NCI-H2107 treated with DMSO at 0.1 percent for 48 hours (cell line): ENCODE measurements around the gene CLMP.
"Not testable (repeated sequence)": the region's sequence is repeated elsewhere in the genome, so short reads cannot be mapped to it uniquely, and the experiment has no call there.

Experiments used
- DNase-seq: peaks from one replicate; lab custom pipeline; 2025; ENCODE audit not compliant: unreplicated experiment; lab: John Stamatoyannopoulos, UW

The CLMP gene

DNA sequence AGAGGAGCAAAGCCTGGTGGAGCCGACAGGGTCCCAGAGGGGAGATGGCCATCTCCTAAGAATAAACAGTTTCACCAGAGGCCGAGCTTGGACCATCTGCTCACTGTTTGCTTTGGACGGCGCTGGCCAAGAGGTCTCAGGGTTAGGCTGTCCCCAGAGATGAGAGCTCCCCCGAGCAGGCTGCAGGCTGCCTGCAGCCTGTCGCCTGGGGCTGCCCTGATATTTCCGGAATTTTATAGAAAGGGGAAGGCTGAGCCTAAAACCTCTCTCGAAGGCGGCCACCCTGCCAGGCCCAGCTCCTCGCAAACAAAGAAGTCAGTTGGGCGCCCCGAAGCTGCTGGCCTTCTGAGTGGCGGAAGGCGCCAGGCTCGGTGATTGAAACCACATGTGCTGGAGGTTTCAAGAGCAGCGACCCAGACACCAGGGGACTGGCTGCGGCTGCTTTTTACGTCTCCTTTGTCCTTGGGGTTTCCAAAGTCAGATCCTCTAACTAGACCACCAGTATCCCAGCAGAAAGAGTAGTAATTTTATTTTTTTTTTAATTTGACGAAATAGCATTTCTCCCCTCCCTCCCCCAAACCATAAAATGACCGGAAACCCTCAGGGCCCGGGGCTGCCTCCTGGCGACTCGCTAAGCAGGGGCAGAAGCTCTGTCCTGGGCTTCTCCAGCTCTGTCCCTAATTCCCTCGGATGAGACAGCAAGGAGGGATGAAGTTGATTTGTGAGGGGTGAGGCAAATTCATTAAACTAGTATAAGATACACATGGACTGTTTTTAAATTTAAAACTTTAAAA, 57.4 kb downstream of the CLMP start:
- DNase-seq: no peak

GRCh38 chr11:123135863-123136446, 59.1 kb downstream of the CLMP start:
- no peak for DNase-seq

- no peak for DNase-seq
Observed at GRCh38 chr11:123132881-123133280, 62.2 kb downstream of the CLMP start.

GRCh38 chr11:123132034-123132766, 62.8 kb downstream of the CLMP start:
- DNase-seq: not testable (repeated sequence)

GRCh38 chr11:123129920-123130319, 65.1 kb downstream of the CLMP start:
- no peak for DNase-seq

DNA sequence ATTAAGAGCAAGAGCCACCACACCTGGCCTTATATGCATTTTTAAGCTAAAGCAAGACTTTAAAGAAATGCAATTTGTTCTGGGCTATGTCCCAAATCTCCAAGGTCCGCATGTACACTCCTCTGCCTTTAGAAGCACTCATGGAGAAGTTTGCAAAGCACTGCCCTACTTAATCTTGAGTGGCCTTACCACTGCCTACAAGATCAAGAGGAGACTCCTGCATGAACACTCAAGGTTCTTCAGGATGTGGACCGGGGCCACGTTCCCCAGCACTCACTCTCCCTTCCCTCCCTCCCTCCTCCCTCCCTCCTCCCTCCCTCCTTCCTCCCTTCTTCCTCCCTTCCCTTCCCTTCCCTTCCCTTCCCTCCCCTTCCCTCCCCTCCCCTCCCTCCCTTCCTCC, 69.9 kb downstream of the CLMP start:
- DNase-seq: no peak

DNA sequence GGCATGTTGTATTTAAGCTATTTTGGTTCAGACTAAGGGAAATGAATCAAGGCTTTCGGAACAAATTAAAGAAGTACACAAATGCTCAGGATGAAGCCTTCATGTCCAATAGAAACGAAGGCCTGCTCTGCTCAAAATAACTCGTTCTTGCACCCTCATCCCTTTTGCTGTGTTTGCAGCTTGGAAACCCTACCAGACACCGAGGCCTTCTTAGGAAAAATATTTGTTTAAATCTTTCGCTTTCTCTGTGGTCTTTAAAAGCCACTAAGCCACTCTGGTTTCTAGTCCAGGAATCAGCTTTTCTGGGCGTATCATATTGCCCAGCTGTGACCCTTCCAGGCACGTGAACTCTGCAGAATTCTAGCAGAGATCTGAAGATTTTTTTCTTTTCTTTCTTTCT, 72.2 kb downstream of the CLMP start:
- no peak for DNase-seq

GRCh38 chr11:123122341-123122740, 72.7 kb downstream of the CLMP start:
- no peak for DNase-seq

DNA sequence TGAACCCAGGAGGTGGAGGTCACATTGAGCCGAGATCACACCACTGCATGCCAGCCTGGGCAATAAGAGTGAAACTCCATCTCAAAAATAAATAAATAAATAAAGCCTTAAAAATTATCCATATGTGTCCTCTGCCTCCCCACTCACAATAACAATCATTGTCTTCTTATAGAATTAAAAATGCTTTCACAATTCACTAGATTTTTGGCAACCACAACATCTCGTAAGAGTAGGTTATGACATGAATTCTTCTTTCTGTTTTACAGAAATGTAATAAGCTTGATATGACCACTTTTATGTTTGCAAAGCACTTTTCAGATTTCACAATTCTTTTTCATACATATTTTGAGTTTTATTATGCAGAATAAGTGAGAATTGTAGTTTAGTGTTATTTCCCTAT, 78.6 kb downstream of the CLMP start:
- no peak for DNase-seq

DNA sequence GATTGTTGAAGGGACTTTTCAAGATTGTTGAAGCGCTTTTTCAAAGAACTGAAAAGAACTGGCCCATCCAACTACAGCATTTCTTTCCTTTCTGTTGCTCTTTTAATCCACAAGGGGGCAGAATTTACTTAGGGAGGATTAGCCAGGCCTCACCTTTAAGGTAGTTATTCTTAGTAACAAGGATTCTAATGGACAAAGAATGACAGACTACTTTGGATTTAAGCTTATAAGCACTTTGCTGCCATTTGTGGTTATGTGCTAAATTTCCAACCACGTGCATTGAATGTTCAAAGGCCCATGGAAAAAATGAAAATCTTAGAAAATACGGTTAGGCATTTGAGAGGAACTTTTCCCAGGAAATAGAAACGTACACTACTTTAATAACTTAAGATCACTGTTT, 83.6 kb downstream of the CLMP start:
- DNase-seq: peak; percentile 35

DNA sequence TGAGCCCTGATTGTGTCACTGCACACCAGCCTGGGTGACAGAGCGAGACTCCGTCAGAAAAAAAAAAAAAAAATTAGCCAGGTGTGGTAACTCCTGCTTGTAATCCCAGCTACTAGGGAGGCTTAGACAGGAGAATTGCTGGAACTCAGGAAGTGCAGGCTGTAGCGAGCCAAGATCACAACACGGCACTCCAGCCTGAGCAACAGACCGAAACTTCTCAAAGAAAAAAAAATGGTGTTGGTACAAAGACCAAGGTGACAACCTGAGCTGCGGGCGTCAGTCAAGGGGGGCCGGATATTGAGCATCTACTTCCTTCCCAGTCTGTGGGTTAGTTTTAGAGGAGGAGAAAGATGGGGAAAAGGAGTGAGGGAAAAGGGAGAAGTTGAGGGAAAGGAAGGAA, 84.7 kb downstream of the CLMP start:
- no peak for DNase-seq

GRCh38 chr11:123107945-123108495, 87.0 kb downstream of the CLMP start:
- DNase-seq: no peak

DNA sequence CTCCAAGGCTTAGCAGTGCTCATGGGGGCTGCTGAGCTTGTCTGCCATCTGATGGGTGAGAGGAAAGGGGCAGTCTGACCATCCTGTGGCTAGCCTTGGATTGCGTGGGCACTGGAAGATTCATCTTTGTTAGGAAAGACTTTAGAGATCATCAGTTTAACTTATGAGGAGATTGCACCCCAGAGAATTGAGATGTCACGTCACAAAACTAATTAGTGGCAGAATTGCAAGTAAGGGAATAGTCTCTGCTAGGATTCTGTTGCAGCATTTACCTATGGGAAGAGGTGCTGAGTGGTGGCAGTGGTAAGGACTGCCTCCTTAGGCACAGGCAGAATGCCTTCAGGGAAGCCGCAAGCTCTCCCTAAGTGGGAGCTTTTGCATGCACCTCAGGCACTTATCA, 90.4 kb downstream of the CLMP start:
- DNase-seq: no peak

GRCh38 chr11:123103326-123103980, 91.6 kb downstream of the CLMP start:
- DNase-seq: peak; percentile 85

DNA sequence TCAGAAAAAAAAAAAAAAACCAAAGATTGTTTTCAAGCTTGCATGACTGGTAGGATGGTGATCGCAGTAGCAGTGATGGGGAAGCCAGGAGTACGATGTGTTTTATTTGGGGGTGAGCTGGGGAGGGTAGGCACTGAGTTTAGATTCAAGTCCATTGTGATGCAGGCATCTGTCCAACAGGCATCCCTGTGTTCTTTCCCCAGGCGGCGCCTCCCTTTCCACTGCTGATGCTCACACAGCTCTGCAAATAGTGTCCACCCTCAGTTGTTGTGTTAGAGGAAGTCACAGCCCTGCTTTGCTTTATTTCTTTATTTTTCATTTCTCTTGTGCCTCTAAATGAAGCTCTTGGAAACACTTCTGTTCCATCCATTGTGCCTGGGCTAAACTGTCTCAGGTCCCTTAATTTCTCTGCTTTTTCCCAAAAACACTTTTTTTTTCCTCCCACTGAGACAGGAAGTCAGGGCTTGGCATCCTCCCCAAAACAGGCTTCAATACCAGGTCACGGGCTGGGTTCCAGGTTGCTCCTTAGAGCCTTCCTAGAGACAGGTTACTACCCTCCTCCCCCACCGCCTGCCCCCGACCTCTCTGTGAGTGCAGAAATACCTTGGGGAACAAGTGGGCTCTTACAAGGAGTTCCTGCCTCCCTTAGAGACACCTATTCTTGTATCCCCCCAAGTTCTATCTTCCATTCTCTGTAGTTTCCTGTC, 94.5 kb downstream of the CLMP start:
- no peak for DNase-seq

DNA sequence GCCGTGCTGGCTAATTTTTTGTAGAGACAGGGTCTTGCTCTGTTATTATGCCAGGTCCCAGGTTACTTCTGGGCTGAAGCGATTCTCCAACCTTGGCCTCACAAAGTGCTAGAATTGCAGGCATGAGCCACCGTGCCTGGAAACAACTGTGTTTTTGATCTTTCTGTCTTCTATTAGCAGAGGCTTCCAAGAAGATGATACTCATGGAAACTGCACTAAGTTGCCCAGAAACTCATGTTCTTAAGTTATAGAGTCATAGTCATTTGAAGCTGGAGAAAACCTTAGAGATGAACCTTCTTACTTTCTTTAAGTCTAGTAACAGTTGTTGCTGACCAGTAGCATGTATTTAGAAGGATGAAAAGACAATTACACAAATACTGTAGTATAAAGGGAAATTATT, 96.1 kb downstream of the CLMP start:
- no peak for DNase-seq

DNA sequence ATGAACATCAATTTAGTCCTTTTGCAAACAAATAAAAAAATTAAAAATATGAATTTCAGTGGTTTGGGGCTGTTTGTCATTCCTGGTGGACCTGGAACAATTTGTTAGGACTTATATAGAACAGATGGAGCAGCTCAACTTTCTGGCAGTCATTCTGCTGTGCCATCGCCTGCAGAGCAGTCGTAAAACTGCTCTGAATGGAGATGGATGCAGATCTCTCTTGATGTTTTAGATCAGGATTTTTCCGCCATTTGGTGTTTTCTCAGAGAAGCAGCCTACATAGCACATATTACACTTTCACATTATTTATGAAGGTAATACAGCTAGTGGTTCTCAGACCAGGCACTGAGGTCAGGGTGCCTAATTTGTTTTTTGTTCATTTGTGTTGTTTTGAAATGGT, 101.3 kb downstream of the CLMP start:
- DNase-seq: no peak

- DNase-seq: no peak
Observed at GRCh38 chr11:123091506-123091905, 103.5 kb downstream of the CLMP start.

DNA sequence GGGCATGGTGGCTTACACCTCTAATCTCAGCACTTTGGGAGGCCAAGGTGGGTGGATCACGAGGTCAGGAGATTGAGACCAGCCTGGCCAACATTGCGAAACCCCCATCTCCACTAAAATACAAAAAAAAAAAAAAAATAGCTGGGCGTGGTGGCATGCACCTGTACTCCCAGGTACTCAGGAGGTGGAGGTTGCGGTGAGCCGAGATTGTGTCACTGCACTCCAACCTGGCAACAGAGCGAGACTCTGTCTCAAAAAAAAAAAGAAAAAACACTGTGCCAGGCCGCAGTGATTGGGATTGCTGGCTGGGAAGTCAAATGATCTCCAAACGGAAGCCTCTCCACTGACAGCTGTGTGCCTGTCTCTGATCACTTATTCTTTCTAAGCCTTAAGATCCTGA, 104.9 kb downstream of the CLMP start:
- not testable (repeated sequence) for DNase-seq

GRCh38 chr11:123088896-123089295, 106.2 kb downstream of the CLMP start:
- not testable (repeated sequence) for DNase-seq

GRCh38 chr11:123087657-123088056, 107.4 kb downstream of the CLMP start:
- not testable (repeated sequence) for DNase-seq
